Stimulated activated CD4-positive, alpha-beta T cell treated with anti-CD3 and anti-CD28 coated beads, Interleukin-1b, Interleukin-23, amount 100 ng/mL, for 1 hour (primary cell): ENCODE measurements around the gene DRG1.
"Not testable (repeated sequence)": the region's sequence is repeated elsewhere in the genome, so short reads cannot be mapped to it uniquely, and the experiment has no call there.

Experiments used
- DNase-seq, 2 donors: peaks; one replicate each; pipeline ENCODE4 v3.0.0-alpha.2; 2020; ENCODE audit warnings: low read depth in 2 of 2

DRG1 gene

DNA sequence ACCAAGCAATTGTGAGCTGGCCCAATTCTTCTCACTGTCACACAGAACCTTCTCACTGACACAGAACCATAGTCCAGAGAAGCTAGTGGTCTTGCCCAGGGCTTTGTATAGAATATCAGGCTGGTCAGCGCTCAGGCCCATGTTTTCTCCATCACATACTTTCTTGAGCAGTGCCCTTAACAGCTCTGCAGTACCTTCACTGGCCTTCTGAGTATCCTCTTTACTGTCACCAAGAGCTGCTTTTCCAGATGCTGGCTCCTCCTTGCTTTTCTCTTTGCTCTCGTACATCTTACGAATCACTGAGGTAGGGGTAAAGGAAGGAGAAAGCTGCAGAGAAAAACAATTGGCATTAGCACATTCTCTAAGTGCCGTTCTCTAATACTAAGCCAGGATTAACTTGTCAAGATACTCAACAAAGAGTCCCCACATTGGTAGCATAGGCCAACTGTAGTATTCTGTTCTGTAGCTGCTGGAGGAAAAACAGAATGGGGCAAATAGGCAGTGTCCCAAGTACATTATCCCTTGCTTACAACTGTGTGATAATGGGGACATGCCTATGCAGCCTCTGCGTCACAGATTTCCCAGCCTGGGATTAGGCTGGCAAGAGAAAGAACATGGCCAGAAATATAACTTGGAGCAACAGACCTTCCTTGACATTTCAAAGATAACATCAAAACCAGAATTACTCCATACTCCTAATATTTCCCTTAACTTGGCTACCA, 43.5 kb downstream of the DRG1 start:
- no peak for DNase-seq

DNA sequence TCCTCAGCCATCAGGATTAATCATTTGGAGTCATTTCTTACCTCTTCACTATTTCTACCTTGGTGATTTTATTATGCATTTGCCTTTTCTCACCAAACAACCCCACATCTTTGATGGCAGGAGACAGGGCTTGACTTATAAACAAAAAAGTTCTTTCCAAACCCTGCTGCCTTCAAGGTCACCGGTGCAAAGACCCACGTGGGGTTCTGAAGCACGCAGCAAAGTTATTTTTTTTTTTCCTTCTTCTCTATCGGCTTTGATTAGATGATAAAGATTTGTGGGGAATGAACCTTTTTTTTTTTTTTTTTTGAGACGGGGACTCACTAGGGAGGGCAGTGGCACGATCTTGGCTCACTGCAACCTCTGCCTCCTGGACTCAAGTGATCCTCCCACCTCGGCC, 44.1 kb downstream of the DRG1 start:
- DNase-seq = no peak

- no peak for DNase-seq
Observed at GRCh38 chr22:31445642-31446041, 46.2 kb downstream of the DRG1 start.

DNA sequence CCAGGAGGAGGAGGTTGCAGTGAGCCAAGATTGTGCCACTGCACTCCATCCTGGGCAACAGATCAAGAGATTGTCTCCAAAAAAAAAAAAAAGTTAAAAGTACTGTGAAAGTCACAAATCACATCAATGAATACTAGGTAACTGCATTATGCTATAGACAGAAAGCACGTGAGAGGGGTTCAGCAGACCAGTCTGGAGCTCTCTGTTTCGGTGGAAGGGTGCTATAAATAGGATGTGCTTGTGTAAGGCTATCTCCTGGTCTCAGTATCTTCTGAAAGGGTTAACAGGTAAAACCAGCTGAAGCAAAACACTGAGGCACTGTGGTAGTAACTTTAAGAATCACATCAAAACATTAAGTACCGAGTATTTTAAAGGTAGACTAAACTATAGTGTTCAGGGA, 46.8 kb downstream of the DRG1 start:
- DNase-seq = no peak

GRCh38 chr22:31446767-31447166, 47.4 kb downstream of the DRG1 start:
- no peak for DNase-seq

DNA sequence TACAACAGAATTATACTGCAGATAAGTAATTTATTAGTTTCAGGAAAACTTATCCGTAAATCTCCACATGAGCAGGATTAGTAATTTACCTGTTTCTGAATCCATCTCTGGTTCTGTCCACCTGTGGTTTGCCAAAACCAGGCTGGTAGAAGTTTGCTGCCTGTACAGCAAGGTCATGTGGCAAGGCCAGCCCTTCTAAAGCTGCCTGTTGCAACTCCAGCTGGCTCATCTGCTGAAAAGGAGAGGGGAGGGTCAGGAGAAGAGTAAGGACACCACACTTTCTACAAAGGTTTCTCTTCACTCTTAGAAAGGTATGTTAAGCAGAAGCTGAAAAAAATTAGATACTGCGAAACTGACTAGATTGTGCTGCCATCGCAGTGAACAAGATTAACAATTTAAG, 47.9 kb downstream of the DRG1 start:
- DNase-seq = no peak

DNA sequence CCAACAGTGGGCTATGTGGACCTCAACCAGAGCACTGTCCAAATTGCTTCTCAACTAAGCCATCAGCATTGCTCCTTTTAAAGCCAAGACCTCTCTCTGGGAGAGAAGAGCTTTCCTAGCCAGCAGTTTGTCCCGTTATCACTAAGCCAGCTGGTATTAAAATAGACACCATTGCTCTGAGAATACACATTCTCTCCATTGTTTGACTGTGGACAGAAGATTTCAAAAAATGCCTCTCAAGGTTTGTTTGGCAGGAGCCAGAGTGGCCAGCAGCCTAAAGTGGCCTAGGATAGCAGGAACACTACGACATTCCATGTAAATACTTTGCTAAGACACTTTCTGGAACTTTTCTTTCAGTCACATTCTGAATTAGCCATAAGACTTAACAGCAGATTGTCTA, 49.0 kb downstream of the DRG1 start:
- no peak for DNase-seq

DNA sequence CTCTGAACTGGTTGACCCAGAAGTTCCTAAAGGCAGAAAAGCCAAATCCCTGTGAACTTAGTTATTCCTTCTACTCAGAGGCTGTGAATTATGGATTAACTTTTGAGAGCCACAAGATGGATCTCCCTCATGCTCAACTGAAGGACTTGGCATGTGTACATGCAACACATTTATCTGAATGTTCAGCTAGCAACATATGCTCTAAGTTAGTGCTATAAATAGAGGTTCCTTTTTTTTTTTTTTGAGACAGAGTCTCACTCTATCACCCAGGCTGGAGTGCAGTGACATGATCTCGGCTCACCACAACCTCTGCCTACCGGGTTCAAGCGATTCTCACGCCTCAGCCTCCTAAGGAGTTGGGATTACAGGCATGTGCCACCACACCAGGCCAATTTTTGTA, 50.1 kb downstream of the DRG1 start:
- DNase-seq = no peak

GRCh38 chr22:31451709-31452571, 52.5 kb downstream of the DRG1 start:
- no peak for DNase-seq

DNA sequence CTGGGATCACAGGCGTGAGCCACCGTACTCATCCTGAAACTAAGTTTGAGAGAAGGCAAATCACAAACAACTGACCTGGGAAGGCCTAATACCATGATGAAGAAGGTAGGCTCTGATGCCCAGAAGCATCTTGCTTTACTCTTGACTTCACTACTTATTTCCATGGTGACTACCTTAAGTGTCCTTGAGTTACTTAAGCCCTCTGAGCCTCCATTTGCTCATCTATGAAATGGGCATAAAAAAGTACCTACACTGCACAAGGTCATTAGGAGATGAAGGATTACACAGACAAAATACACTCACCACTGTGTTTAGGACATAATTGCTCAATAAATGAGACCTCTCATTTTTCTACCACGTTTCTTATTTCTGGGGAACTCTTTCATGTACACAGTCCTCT, 62.3 kb downstream of the DRG1 start:
- DNase-seq = no peak

DNA sequence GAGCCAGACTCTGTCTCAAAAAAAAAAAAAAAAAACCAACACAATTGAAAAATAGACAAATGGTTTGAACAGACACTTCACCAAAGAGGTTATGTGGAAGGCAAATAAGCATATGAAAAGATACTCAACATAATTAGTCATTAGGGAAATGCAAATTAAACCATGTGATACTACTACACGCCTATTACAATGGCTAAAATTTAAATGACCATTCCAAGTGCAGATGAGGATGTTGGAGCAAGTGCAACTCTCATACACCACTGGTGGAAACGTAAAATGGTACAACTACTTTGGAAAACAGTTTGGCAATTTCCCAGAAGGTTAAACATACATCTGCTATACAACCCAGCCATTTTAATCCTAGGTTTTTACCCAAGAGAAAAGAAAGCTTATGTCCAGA, 65.9 kb downstream of the DRG1 start:
- DNase-seq = no peak

- no peak for DNase-seq
Observed at GRCh38 chr22:31474743-31475142, 75.3 kb downstream of the DRG1 start.

GRCh38 chr22:31475800-31476199, 76.4 kb downstream of the DRG1 start:
- DNase-seq = no peak

DNA sequence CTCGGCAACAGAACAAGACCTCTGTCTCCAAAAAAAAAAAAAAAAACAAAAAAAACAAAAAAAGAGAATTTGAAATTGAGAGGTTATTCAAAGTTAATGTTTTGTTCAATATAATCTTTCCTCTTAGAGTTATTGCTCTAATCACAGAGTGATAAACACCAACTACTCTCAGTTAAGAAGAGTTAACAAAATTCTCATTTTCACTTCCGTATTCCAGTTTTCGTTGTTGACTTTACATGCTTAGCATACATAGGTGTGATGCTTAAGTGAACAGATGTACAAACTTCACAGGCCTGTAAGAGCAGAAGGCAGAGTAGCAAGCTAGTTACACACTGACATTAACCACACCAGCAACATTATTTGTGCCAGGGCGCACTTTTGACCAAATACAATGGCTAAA, 77.9 kb downstream of the DRG1 start:
- DNase-seq = no peak

DNA sequence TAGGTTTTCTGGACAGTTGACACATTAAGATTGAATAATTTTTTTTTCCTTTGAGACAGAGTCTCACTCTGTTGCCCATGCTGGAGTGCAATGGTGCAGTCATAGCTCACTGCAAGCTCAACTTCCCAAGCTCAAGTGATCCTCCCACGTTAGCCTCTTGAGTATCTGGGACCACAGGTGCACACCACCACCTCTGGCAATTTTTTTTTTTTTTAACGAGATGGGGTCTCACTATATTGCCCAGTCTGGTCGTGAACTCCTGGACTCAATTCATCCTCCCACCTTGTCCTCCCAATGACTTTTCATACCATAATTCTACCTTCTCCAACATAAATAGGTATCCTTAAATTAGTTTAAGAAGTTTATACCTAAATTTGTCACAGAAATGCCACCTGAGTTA, 81.7 kb downstream of the DRG1 start:
- DNase-seq = no peak

- not testable (repeated sequence) for DNase-seq
Observed at GRCh38 chr22:31482470-31482869, 83.1 kb downstream of the DRG1 start.
